HTERT RPE-1 (cell line): ENCODE measurements around the gene GADD45GIP1.
"Not testable (repeated sequence)": the region's sequence is repeated elsewhere in the genome, so short reads cannot be mapped to it uniquely, and the experiment has no call there.

Experiments used
- in situ Hi-C: fragments of 300-500 bp; cut with MboI; formaldehyde crosslinking; loops from 4 replicates; pipeline ENCODE4 v1.14.3; 2020; ENCODE audit warnings: low sequenced_read_pairs

Gene GADD45GIP1

DNA sequence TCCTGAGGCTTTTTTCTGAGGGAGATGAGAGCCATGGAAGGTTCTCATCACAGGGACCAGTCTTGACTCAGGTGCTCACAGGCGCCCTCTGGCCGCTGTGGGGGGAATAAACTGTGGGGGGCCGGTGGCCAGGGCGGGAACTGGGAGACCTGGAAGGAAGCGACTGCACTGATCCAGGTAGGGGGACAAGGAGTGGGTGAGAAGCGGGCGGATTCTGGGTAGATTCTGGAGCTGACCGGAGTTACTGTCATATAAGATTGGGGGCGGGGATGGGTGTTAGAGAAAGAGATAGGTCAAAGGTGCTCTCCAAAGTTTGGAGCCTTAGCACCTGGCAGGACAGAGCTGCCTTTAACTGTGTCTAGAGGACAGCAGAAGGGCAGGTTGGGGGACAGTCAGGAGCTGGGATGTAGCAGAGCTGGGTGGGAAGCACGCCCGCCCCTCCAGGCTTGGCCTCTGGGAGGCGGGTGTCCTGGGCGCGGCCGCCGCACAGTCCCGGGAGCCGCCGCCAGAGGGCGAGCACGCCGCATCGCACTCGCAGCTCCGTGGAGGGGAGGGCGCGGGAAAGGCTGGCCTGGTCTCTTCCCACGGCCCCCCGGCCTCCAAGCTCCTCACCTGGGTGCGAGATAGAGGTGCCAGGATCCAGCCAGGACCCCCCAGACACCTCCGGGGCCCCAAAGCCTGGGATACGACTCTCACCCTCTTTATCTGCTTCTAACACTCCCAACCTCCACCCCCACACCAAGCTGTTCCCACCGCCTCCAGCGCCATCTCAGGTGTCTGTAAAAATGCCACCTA lies 8.2 kb upstream of the GADD45GIP1 start:
- in situ Hi-C loops = no loop called here

GRCh38 chr19:12959481-12959880 lies 2.5 kb upstream of the GADD45GIP1 start:
- in situ Hi-C loops = no loop called here

- in situ Hi-C loops = not testable (repeated sequence)
Observed at GRCh38 chr19:12957389-12957952, 448 bp upstream of the GADD45GIP1 start.

DNA sequence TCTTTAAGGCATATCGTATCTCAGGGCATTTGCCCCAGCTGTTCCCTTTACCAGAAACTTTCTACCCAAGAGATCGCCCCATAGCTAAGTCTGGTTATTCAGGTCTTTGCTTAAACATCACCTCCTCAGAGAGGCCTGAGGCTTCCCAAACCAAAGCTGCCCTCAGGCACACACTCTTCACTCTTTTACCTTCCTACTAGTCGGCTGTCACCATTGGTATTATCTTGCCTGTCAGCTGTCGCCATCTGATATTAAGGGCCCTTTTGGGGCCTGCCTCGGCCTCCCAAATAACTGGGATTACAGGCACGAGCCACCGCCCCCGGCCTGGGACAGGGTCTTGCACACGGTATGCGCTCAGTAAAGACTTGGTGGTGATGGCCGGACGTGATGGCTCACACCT lies 1.0 kb downstream of the GADD45GIP1 start:
- in situ Hi-C loops = no loop called here

DNA sequence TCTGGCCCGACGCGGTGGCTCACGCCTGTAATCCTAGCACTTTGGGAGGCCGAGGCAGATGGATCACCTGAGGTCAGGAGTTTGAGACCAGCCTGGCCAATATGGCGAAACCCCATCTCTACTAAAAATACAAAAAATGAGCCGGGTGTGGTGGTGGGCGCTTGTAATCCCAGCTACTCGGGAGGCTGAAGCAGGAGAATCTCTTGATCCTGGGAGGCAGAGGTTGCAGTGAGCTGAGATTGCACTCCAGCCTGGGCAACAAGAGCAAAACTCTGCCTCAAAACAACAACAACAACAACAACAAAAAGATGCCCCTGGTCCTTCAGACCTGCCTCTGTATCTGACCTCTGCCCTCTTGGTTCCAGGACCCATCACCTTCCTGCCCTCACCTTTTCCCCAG lies 1.4 kb downstream of the GADD45GIP1 start:
- in situ Hi-C loops = not testable (repeated sequence)

- in situ Hi-C loops = no loop called here
Observed at GRCh38 chr19:12954612-12954962, 2.4 kb downstream of the GADD45GIP1 start.

- in situ Hi-C loops = no loop called here
Observed at GRCh38 chr19:12953799-12954611, 3.0 kb downstream of the GADD45GIP1 start.

DNA sequence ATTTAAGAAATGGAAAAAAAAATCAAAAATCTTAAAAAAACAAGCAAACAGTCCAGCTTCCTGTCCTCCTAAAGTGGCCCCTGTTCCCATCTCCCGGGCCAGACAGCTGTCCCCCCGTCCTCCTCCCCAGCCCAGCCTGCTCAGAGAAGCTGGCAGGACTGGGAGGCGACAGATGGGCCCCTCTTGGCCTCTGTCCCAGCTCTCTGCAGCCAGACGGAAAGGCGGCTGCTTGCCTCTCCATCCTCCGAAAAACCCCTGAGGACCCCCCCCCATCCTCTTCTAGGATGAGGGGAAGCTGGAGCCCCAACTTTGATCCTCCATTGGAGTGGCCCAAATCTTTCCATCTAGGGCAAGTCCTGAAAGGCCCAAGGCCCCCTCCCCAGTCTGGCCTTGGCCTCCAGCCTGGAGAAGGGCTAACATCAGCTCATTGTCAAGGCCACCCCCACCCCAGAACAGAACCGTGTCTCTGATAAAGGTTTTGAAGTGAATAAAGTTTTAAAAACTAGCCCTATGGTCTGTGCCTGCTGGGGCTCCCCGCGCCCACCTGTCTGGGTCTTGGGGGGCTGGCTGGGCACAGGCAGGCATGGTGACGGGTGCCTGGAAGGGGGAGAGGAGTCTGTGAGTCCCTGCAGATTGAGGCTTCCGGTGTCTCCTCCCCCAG lies 3.8 kb downstream of the GADD45GIP1 start:
- in situ Hi-C loops = no loop called here

- in situ Hi-C loops = no loop called here
Observed at GRCh38 chr19:12952488-12953137, 4.4 kb downstream of the GADD45GIP1 start.

DNA sequence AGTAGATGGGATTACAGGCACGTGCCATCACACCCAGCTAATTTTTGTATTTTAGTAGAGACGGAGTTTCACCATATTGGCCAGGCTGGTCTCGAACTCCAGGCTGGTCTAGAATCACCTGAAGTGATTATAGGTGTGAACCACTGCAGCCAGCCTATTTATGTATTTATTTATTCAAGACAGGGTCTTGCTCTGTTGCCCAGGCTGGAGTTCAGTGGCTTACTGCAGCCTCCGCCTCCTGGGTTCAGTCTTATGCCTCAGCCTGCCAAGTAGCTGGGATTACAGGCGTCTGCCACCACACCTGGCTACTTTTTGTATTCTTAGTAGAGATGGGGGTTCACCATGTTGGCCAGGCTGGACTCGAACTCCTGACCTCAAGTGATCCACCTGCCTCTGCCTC lies 5.0 kb downstream of the GADD45GIP1 start:
- in situ Hi-C loops = not testable (repeated sequence)

DNA sequence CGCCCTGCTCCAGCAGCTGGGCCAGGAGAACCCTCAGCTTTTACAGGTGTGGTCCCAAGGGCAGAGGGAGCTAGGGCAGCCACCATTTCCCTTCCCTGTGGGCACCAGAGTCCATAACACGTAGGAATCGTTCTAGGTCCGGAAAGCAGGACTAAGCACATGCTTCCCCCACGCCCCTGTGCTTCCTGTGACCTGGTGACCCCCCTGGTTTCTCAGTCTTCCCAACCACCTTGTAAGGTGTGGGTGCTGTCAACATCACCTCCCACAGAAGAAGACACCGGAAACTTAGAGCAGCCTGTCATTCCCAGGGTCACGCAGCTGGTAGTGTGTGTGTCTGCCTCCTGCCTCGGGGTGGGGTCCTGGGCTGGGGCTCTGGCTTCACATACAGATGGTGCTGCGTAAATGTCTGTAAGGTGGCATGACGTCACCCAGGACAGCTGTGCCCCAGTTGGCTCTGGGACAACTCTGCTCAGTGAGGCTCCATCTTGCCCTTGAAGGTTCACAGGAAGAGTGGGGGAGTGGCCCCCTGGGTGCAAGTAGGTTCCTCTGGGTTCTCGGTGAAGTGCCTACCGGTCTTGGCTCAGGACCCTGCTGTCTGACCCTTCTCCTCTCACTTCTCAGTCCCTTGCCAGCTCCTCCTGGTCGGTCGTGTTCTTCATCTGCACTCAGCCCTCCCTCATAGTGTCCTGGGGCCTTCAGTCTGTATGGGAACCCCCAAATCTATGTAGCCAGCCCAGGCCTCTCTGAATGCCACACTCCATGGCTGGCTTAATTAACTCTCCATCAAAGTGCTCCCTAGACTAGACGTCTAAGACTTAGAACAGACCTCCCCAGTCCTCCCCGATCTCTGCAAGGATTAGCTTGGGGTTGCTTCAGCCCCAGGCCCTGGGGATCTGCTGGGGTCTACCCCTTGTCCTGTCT lies 7.4 kb downstream of the GADD45GIP1 start:
- in situ Hi-C loops = no loop called here

GRCh38 chr19:12948612-12949362 lies 8.2 kb downstream of the GADD45GIP1 start:
- in situ Hi-C loops = no loop called here

- in situ Hi-C loops = no loop called here
Observed at GRCh38 chr19:12947702-12948611, 9.1 kb downstream of the GADD45GIP1 start.

GRCh38 chr19:12946731-12947496 lies 10.1 kb downstream of the GADD45GIP1 start:
- in situ Hi-C loops = no loop called here

GRCh38 chr19:12946092-12946721 lies 10.8 kb downstream of the GADD45GIP1 start:
- in situ Hi-C loops = no loop called here

DNA sequence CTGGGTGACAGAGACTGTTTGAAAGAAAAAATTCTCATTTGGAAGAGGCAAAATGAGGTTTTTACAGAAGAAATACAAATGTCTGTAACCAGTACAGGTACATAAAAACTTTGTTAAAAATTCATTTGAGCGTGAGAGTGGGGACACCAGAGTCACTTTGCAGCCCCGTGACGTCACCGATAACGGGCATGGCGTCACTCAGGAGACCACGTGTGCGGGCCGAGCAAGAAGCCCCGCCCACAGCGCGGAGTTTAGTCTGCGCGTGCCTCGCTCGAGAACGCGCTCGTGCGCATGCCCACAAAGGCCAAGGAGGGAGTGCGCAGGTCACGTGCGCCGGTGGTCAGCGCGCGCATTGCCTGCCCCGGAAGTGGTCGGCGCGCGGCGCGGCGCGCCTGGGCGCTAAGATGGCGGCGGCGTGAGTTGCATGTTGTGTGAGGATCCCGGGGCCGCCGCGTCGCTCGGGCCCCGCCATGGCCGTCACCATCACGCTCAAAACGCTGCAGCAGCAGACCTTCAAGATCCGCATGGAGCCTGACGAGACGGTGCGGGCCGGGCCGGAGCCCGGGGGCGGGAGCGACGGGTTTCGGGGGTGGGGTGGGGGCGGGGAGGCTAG lies 11.4 kb downstream of the GADD45GIP1 start, which contains the start of gene RAD23A:
RAD23A (plus strand) TSS at position 384 of the 613 bp plus-strand sequence; CDS start at position 471, 87 bp downstream.
- in situ Hi-C loops = no loop called here
